HEK293T (cell line): ENCODE measurements around the gene TNNI3.

ENCODE experiments used
- BHLHE40 ChIP-seq: fragments of 450-650 bp; IDR thresholded peaks from 2 replicates; pipeline ENCODE4 v1.6.1; 2016; ENCODE audit warnings: mild to moderate bottlenecking, moderate library complexity, borderline replicate concordance
- CTBP1 ChIP-seq: fragments of 450-650 bp; IDR thresholded peaks from 2 replicates; pipeline ENCODE4 v1.6.1; 2016; ENCODE audit warnings: borderline replicate concordance
- ELF4 ChIP-seq: fragments of 450-650 bp; IDR thresholded peaks from 2 replicates; pipeline ENCODE4 v1.6.1; 2017; ENCODE audit warnings: antibody characterized with exemption
- FOXK2 ChIP-seq: fragments of 450-650 bp; IDR thresholded peaks from 2 replicates; pipeline ENCODE4 v1.6.1; 2016; ENCODE audit warnings: mild to moderate bottlenecking
- FOXM1 ChIP-seq: fragments of 450-650 bp; IDR thresholded peaks from 2 replicates; pipeline ENCODE4 v1.6.1; 2017; ENCODE audit warnings: mild to moderate bottlenecking, borderline replicate concordance
- L3MBTL2 ChIP-seq: fragments of 450-650 bp; conservative IDR thresholded peaks from 2 replicates; pipeline ENCODE4 v1.6.1; 2016; ENCODE audit warnings: mild to moderate bottlenecking
- LEF1 ChIP-seq: fragments of 450-650 bp; IDR thresholded peaks from 2 replicates; pipeline ENCODE4 v1.6.1; 2017; ENCODE audit warnings: mild to moderate bottlenecking, borderline replicate concordance
- SP1 ChIP-seq: fragments of 450-650 bp; IDR thresholded peaks from 2 replicates; pipeline ENCODE4 v1.6.1; 2017
- SUZ12 ChIP-seq: fragments of 450-650 bp; IDR thresholded peaks from 2 replicates; pipeline ENCODE4 v1.6.1; 2016; ENCODE audit warnings: mild to moderate bottlenecking
- TARDBP ChIP-seq: fragments of 450-650 bp; IDR thresholded peaks from 2 replicates; pipeline ENCODE4 v1.6.1; 2016

- TF ChIP-seq FOXM1 (no peak), TARDBP (no peak), L3MBTL2 (no peak), SP1 (no peak), FOXK2 (no peak), CTBP1 (no peak), LEF1 (no peak), BHLHE40 (no peak), ELF4 (no peak), SUZ12 (no peak)
Measured at GRCh38 chr19:55112246-55112776, 45.2 kb downstream of the TNNI3 start.
